ENCODE data around the gene PSMC3. TPM values are rescaled to one million over a fixed set of nuclear protein-coding genes. Genes with fewer than 3 reads are reported as not detected.

PSMC3 gene
- total RNA-seq, 1 donor from 2014 or later, result 130 TPM

DNA sequence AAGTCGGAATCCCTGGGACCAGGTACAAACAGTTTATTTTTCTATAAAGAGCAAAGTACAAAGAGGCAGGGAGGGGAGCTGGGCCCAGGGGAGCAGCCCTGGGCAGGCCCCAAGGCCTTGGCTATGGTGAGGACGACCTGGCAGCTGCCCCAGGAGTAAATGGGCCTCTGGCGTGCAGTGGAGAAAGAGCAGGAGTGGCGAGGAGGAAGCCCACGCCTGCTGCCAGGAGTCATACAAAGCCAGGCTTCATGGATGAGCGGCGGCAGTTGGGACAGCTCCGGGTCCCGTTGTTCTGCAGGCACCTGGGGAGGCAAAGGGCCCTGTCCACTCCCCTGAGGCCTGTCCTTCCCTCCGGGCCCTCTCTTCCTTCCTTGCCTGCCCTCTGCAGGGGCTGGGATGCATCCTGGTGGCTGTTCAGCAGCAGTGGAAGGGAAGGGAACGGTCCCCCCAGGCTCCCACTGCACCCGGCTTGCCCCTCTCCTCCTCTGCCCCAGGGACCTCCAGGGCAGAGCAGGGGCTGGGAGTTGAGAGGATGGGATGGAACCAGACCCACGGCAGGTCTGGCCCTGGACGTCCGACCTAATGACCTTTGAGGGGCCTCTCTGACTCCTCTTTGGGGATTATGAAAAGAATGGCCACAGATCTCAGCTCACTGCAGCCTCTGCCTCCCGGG lies 11.6 kb upstream of the PSMC3 start:
- H3K9ac ChIP-seq (ENCODE audit: low read length), result no peak overlapping the region
- H3K36me3 Mint-ChIP-seq (ENCODE audit: low read depth, unreplicated experiment), result peaks cover 7% of the 10 kb centered on the region
- H3K4me2 ChIP-seq (ENCODE audit: low read length), result no peak overlapping the region
- no peaks in the 10 kb centered on the region for H3K36me3 ChIP-seq (ENCODE audit: insufficient read depth, low read length)
- no peak overlapping the region for H3K27ac ChIP-seq (ENCODE audit: low read depth, low read length)
- no peaks in the 10 kb centered on the region for H3K79me2 ChIP-seq (ENCODE audit: insufficient read depth, low read length)
- no peak overlapping the region for H2AFZ ChIP-seq (ENCODE audit: low read depth, low read length)
- FAIRE-seq (no peak), DNase-seq (ENCODE audit: low read depth) (no peak)
- H3K4me1 ChIP-seq (ENCODE audit: insufficient read depth, low read length), result peaks cover 5% of the 10 kb centered on the region
- no peaks in the 10 kb centered on the region for H3K27me3 Mint-ChIP-seq (ENCODE audit: low read depth, unreplicated experiment)
- no peaks in the 10 kb centered on the region for H3K27me3 ChIP-seq (ENCODE audit: insufficient read depth, low read length)
- H3K9me3 ChIP-seq (ENCODE audit: insufficient read depth, low read depth, low read length), result no peaks in the 10 kb centered on the region
- no peaks in the 10 kb centered on the region for H3K9me3 Mint-ChIP-seq (ENCODE audit: unreplicated experiment)
- H3K4me1 Mint-ChIP-seq (ENCODE audit: low read depth, unreplicated experiment), result no peaks in the 10 kb centered on the region
- no peak overlapping the region for H3K27ac Mint-ChIP-seq (ENCODE audit: unreplicated experiment)
- no peak overlapping the region for H3K4me3 Mint-ChIP-seq (ENCODE audit: unreplicated experiment)
- TF ChIP-seq EZH2 (IDR thresholded peaks at IDR 0.05; ENCODE audit: insufficient read depth, low read length), result no peak
- TF ChIP-seq, protein P1, sequence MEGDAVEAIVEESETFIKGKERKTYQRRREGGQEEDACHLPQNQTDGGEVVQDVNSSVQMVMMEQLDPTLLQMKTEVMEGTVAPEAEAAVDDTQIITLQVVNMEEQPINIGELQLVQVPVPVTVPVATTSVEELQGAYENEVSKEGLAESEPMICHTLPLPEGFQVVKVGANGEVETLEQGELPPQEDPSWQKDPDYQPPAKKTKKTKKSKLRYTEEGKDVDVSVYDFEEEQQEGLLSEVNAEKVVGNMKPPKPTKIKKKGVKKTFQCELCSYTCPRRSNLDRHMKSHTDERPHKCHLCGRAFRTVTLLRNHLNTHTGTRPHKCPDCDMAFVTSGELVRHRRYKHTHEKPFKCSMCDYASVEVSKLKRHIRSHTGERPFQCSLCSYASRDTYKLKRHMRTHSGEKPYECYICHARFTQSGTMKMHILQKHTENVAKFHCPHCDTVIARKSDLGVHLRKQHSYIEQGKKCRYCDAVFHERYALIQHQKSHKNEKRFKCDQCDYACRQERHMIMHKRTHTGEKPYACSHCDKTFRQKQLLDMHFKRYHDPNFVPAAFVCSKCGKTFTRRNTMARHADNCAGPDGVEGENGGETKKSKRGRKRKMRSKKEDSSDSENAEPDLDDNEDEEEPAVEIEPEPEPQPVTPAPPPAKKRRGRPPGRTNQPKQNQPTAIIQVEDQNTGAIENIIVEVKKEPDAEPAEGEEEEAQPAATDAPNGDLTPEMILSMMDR (IDR thresholded peaks at IDR 0.05; ENCODE audit: insufficient read depth, low read depth, low read length), result no peak
- no peak overlapping the region for H3K4me3 ChIP-seq (ENCODE audit: insufficient read depth, low read depth, low read length)
- no peaks in the 10 kb centered on the region for H4K20me1 ChIP-seq (ENCODE audit: insufficient read depth, low read length)

DNA sequence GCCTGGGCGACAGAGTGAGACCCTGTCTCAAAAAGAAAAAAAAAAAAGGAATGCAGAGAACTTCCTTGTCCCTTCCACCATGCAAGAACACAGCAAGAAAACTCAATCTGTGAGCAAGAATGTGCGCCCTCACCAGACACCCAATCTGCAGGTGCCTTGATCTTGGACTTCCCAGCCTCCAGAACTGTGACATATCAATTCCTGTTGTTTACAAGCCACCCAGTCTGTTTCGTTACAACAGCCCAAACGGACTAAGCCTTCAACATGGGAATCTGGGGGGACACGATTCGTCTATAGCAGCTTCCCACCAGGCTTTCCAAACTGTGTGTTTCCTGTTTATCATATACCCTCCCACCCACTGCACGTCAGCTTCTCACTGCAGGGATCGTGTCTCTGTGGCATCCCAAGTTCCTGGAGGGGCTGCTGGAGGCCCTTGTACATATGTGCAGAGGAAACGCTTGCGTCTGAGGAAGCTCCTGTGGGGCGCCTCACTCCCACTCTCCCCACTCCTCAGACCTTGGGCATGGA lies 11.0 kb upstream of the PSMC3 start:
- H3K9me3 ChIP-seq (ENCODE audit: insufficient read depth, low read depth, low read length), result no peaks in the 10 kb centered on the region
- H3K36me3 Mint-ChIP-seq (ENCODE audit: low read depth, unreplicated experiment), result peaks cover 5% of the 10 kb centered on the region
- no peak overlapping the region for H3K4me2 ChIP-seq (ENCODE audit: low read length)
- no peaks in the 10 kb centered on the region for H3K9me3 Mint-ChIP-seq (ENCODE audit: unreplicated experiment)
- H3K4me3 ChIP-seq (ENCODE audit: insufficient read depth, low read depth, low read length), result no peak overlapping the region
- H3K27ac Mint-ChIP-seq (ENCODE audit: unreplicated experiment), result no peak overlapping the region
- H3K27me3 Mint-ChIP-seq (ENCODE audit: low read depth, unreplicated experiment), result no peaks in the 10 kb centered on the region
- H3K9ac ChIP-seq (ENCODE audit: low read length), result no peak overlapping the region
- H3K79me2 ChIP-seq (ENCODE audit: insufficient read depth, low read length), result no peaks in the 10 kb centered on the region
- no peak overlapping the region for H3K4me3 Mint-ChIP-seq (ENCODE audit: unreplicated experiment)
- FAIRE-seq (no peak), DNase-seq (ENCODE audit: low read depth) (no peak)
- H3K4me1 ChIP-seq (ENCODE audit: insufficient read depth, low read length), result peaks cover 5% of the 10 kb centered on the region
- TF ChIP-seq, protein P1 (IDR thresholded peaks at IDR 0.05; ENCODE audit: insufficient read depth, low read depth, low read length), result no peak
- no peak for TF ChIP-seq EZH2 (IDR thresholded peaks at IDR 0.05; ENCODE audit: insufficient read depth, low read length)
- no peaks in the 10 kb centered on the region for H3K4me1 Mint-ChIP-seq (ENCODE audit: low read depth, unreplicated experiment)
- H3K27me3 ChIP-seq (ENCODE audit: insufficient read depth, low read length), result no peaks in the 10 kb centered on the region
- no peak overlapping the region for H3K27ac ChIP-seq (ENCODE audit: low read depth, low read length)
- H4K20me1 ChIP-seq (ENCODE audit: insufficient read depth, low read length), result no peaks in the 10 kb centered on the region
- H2AFZ ChIP-seq (ENCODE audit: low read depth, low read length), result no peak overlapping the region
- no peaks in the 10 kb centered on the region for H3K36me3 ChIP-seq (ENCODE audit: insufficient read depth, low read length)

DNA sequence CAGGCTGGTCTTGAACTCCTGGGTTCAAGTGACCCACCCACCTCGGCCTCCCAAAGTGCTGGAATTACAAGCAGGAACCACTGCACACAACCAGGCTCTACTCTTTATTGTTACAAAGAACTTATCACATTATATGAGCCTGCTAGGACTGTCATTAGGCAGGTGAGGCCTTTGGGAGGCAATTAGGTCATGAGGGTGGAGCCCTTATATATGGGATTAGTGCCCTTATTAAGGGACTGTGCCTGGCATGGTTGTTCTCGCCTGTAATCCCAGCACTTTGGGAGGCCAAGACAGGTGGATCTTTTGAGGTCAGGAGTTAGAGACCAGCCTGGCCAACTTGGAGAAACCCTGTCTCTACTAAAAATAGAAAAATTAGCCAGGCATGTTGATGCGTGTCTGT lies 10.5 kb upstream of the PSMC3 start:
- no peak for TF ChIP-seq EZH2 (IDR thresholded peaks at IDR 0.05; ENCODE audit: insufficient read depth, low read length)
- TF ChIP-seq, protein P1 (IDR thresholded peaks at IDR 0.05; ENCODE audit: insufficient read depth, low read depth, low read length), result no peak
- Histone ChIP-seq H4K20me1 (ENCODE audit: insufficient read depth, low read length) (no peaks in the 10 kb centered on the region), H3K4me2 (ENCODE audit: low read length) (no peak overlapping the region), H3K9ac (ENCODE audit: low read length) (no peak overlapping the region), H3K27me3 (ENCODE audit: insufficient read depth, low read length) (no peaks in the 10 kb centered on the region), H3K9me3 (ENCODE audit: insufficient read depth, low read depth, low read length) (no peaks in the 10 kb centered on the region), H3K36me3 (ENCODE audit: insufficient read depth, low read length) (no peaks in the 10 kb centered on the region), H3K27ac (ENCODE audit: low read depth, low read length) (no peak overlapping the region), H3K79me2 (ENCODE audit: insufficient read depth, low read length) (no peaks in the 10 kb centered on the region), H3K4me3 (ENCODE audit: insufficient read depth, low read depth, low read length) (no peak overlapping the region), H2AFZ (ENCODE audit: low read depth, low read length) (no peak overlapping the region), H3K4me1 (ENCODE audit: insufficient read depth, low read length) (peaks cover 5% of the 10 kb centered on the region)
- DNase-seq (ENCODE audit: low read depth) (no peak), FAIRE-seq (no peak)
- Mint-ChIP-seq H3K27ac (ENCODE audit: unreplicated experiment) (no peak overlapping the region), H3K4me1 (ENCODE audit: low read depth, unreplicated experiment) (no peaks in the 10 kb centered on the region), H3K9me3 (ENCODE audit: unreplicated experiment) (no peaks in the 10 kb centered on the region), H3K36me3 (ENCODE audit: low read depth, unreplicated experiment) (peaks cover 5% of the 10 kb centered on the region), H3K27me3 (ENCODE audit: low read depth, unreplicated experiment) (no peaks in the 10 kb centered on the region), H3K4me3 (ENCODE audit: unreplicated experiment) (no peak overlapping the region)

Measured in astrocyte (in vitro differentiated cells and primary cell).